ENCODE data around the gene OSBPL6. TPM values are rescaled to one million over a fixed set of nuclear protein-coding genes. Genes with fewer than 3 reads are reported as not detected.
A peak's percentile ranks its signal among the peaks of the same experiment; 100 is the strongest.

The OSBPL6 gene
- total and polyA plus RNA-seq, 2 of the 13 experiments (the other 11 are each of a cell fraction or from before 2014, with no cell fraction given): 0.03 to 0.11 TPM

DNA sequence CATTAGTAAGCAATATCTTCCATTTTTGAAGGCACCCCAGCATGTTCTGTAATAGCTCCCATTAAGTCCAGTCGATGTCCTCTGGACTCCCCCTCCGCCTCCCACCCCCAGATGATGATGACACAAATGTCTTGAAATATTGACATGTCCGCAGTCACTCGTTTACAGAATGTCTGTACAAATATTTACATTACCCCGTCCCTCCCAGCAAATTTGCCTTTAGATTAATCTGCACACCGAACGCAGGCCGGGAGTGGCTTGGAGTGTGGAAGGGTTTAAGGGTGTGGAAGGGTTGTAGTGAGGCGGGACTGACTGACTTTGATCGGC lies 853 bp upstream of the OSBPL6 start (continued):
- TF ChIP-seq, protein P1, sequence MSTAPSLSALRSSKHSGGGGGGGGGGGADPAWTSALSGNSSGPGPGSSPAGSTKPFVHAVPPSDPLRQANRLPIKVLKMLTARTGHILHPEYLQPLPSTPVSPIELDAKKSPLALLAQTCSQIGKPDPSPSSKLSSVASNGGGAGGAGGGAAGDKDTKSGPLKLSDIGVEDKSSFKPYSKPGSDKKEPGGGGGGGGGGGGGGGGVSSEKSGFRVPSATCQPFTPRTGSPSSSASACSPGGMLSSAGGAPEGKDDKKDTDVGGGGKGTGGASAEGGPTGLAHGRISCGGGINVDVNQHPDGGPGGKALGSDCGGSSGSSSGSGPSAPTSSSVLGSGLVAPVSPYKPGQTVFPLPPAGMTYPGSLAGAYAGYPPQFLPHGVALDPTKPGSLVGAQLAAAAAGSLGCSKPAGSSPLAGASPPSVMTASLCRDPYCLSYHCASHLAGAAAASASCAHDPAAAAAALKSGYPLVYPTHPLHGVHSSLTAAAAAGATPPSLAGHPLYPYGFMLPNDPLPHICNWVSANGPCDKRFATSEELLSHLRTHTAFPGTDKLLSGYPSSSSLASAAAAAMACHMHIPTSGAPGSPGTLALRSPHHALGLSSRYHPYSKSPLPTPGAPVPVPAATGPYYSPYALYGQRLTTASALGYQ (CRISPR knock-in tag; IDR thresholded peaks at IDR 0.05): peak; percentile 99
- TF ChIP-seq HNF4A (CRISPR knock-in tag; IDR thresholded peaks at IDR 0.05): peak; percentile 69

- peaks cover 22% of the 10 kb centered on the region for H3K4me1 ChIP-seq (ENCODE audit: insufficient read depth, low read length)
- no TSS peak for BruUV-seq (replicated peaks)
- intact Hi-C loops (cut with micrococcal nuclease; ENCODE audit: unreplicated experiment): loop anchor here (5.0 kb wide), 3 partner anchors 62 to 83 kb away; partner anchors contain the start of gene RBM45
- WGBS (ENCODE audit: low lambda C conversion rate): 4% methylated on average over 28 of the region's 83 CpGs
- H3K9ac ChIP-seq (ENCODE audit: insufficient read depth, low read depth, low read length): no peak overlapping the region; the same call in 1 of the 2 replicates
- H4K20me1 ChIP-seq (ENCODE audit: insufficient read depth, low read length): peaks cover 7% of the 10 kb centered on the region
- POLR2A ChIA-PET: no interaction called here
- H3K4me2 ChIP-seq (ENCODE audit: low read depth, low read length): peak overlapping the region; percentile 85
- CTCF ChIA-PET (ENCODE audit: low intra/inter-chr PET ratio, low total read pairs): no interaction called here
- ATAC-seq (peak; percentile 9), DNase-seq (ENCODE audit: low spot score) (no peak), FAIRE-seq (no peak)
- H3K27me3 ChIP-seq (ENCODE audit: control insufficient read depth in 1 of 2, insufficient read depth in 2 of 2, low read length in 2 of 2): peaks cover 8 to 72% of the 10 kb centered on the region in 2 experiments
- no peaks in the 10 kb centered on the region for H3K36me3 ChIP-seq (replicated peaks in 1 of 2; ENCODE audit: control insufficient read depth in 1 of 2, insufficient read depth in 2 of 2, low read length in 2 of 2)
- no peaks in the 10 kb centered on the region for H3K79me2 ChIP-seq (ENCODE audit: insufficient read depth, low read length)
- peak overlapping the region; percentile 59 to 78 (median 66); a peak in 5 of 6 replicates for H3K4me3 ChIP-seq (replicated peaks in 1 of 3; ENCODE audit: insufficient read depth in 1 of 3, low read depth in 2 of 3, low read length in 3 of 3)
- no peak overlapping the region for H2AFZ ChIP-seq (ENCODE audit: low read length)
- H3K27ac ChIP-seq (ENCODE audit: extremely low read length, insufficient read depth, low read length): no peak overlapping the region
- in situ Hi-C loops (cut with HindIII; ENCODE audit: extremely low pct_ligation_motif_present, low pct_unique_long_range_greater_than_20kb): no loop called here
- H3K9me3 ChIP-seq (ENCODE audit: low read length): no peaks in the 10 kb centered on the region
- no peak for TF ChIP-seq ZNF709 (CRISPR knock-in tag; IDR thresholded peaks at IDR 0.05)
- no peak for TF ChIP-seq ZNF766 (CRISPR knock-in tag; IDR thresholded peaks at IDR 0.05; ENCODE audit: borderline replicate concordance)
- 0 out of 2 replicates have a peak, but pooled peaks have one; percentile 49 for TF ChIP-seq SALL2 (CRISPR knock-in tag; IDR thresholded peaks at IDR 0.05)
- TF ChIP-seq ZNF501 (CRISPR knock-in tag; IDR thresholded peaks at IDR 0.05): 0 out of 2 replicates have a peak, but pooled peaks have one; percentile 31
- TF ChIP-seq, protein P2, sequence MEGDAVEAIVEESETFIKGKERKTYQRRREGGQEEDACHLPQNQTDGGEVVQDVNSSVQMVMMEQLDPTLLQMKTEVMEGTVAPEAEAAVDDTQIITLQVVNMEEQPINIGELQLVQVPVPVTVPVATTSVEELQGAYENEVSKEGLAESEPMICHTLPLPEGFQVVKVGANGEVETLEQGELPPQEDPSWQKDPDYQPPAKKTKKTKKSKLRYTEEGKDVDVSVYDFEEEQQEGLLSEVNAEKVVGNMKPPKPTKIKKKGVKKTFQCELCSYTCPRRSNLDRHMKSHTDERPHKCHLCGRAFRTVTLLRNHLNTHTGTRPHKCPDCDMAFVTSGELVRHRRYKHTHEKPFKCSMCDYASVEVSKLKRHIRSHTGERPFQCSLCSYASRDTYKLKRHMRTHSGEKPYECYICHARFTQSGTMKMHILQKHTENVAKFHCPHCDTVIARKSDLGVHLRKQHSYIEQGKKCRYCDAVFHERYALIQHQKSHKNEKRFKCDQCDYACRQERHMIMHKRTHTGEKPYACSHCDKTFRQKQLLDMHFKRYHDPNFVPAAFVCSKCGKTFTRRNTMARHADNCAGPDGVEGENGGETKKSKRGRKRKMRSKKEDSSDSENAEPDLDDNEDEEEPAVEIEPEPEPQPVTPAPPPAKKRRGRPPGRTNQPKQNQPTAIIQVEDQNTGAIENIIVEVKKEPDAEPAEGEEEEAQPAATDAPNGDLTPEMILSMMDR (CRISPR knock-in tag; IDR thresholded peaks at IDR 0.05): no peak
- TF ChIP-seq, protein P3, sequence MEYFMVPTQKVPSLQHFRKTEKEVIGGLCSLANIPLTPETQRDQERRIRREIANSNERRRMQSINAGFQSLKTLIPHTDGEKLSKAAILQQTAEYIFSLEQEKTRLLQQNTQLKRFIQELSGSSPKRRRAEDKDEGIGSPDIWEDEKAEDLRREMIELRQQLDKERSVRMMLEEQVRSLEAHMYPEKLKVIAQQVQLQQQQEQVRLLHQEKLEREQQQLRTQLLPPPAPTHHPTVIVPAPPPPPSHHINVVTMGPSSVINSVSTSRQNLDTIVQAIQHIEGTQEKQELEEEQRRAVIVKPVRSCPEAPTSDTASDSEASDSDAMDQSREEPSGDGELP (IDR thresholded peaks at IDR 0.05; ENCODE audit: borderline replicate concordance, low read depth): no peak
- TF ChIP-seq KLF12 (CRISPR knock-in tag; IDR thresholded peaks at IDR 0.05; ENCODE audit: borderline replicate concordance): no peak
- no peak for TF ChIP-seq ZNF513 (CRISPR knock-in tag; conservative IDR thresholded peaks at IDR 0.05)
- no peak for TF ChIP-seq ZBTB43 (CRISPR knock-in tag; conservative IDR thresholded peaks at IDR 0.05)
- TF ChIP-seq IRF9 (CRISPR knock-in tag; IDR thresholded peaks at IDR 0.05; ENCODE audit: borderline replicate concordance): no peak
- TF ChIP-seq ZNF777 (CRISPR knock-in tag; IDR thresholded peaks at IDR 0.05): peak; percentile 14; the same call in 1 of the 2 replicates
These were observed 483 bp downstream of the OSBPL6 start for GRCh38 chr2:178194600-178195389.
